BJ (cell line): Measurements from ENCODE around the gene BRD7. TPM values are rescaled to one million over a fixed set of nuclear protein-coding genes. Genes with fewer than 3 reads are reported as not detected.

Source experiments
- CTCF ChIA-PET: fragments of 350-600 bp; formaldehyde crosslinking; extraction: SDS; loops from one replicate; lab custom pipeline; 2021; ENCODE audit warnings: antibody characterized with exemption, inconsistent platforms; lab: Yijun Ruan, JAX
- POLR2A ChIA-PET: fragments of 300-600 bp; sonication (Branson Sonifier 250); formaldehyde crosslinking; extraction: SDS; loops from one replicate; lab custom pipeline; 2021; ENCODE audit warnings: antibody characterized with exemption; lab: Charles Lee
- DNase-seq: peaks from one replicate; pipeline ENCODE4 v3.0.0-alpha.2; 2011; ENCODE audit warnings: low read depth
- H3K27me3 ChIP-seq: 2 replicates; pipeline ENCODE4 v1.6.0; 2011; ENCODE audit warnings: low read length; ENCODE audit not compliant: control insufficient read depth, insufficient read depth
- H3K36me3 ChIP-seq: 2 replicates; pipeline ENCODE4 v1.5.1; 2011; ENCODE audit warnings: low read length; ENCODE audit not compliant: control insufficient read depth, insufficient read depth
- H3K4me3 ChIP-seq: 2 replicates; pipeline ENCODE4 v1.5.1; 2011; ENCODE audit warnings: low read depth, mild to moderate bottlenecking, control low read depth, low read length
- polyA plus RNA-seq: library from polyadenylated mRNA; depleted of rRNA; stranded (reverse); fragments of >200 nt; gene quantifications from 2 replicates; pipeline ENCODE4 v1.2.3, GENCODE V29; 2011
- TF ChIP-seq, protein P1 (sequence below): IDR thresholded peaks from 2 replicates; pipeline ENCODE4 v1.5.1; 2011; ENCODE audit warnings: low read depth, mild to moderate bottlenecking, control low read depth, inconsistent platforms, low read length, moderate library complexity; ENCODE audit not compliant: insufficient read depth

Gene BRD7
- polyA plus RNA-seq, 1 experiment, result 30.3 TPM

- CTCF ChIA-PET, result no interaction called here
- POLR2A ChIA-PET, result no interaction called here
- no peak for DNase-seq
Measured at GRCh38 chr16:50293994-50294855, 74.6 kb downstream of the BRD7 start.

GRCh38 chr16:50293041-50293783 is 75.6 kb downstream of the BRD7 start:
- peaks cover 6% of the 10 kb centered on the region for H3K36me3 ChIP-seq
- CTCF ChIA-PET, result no interaction called here

More at GRCh38 chr16:50293994-50294855, 74.6 kb downstream of the BRD7 start:
- Histone ChIP-seq H3K27me3 (no peaks in the 10 kb centered on the region), H3K36me3 (peaks cover 6% of the 10 kb centered on the region), H3K4me3 (no peak overlapping the region)
- TF ChIP-seq, protein P1, sequence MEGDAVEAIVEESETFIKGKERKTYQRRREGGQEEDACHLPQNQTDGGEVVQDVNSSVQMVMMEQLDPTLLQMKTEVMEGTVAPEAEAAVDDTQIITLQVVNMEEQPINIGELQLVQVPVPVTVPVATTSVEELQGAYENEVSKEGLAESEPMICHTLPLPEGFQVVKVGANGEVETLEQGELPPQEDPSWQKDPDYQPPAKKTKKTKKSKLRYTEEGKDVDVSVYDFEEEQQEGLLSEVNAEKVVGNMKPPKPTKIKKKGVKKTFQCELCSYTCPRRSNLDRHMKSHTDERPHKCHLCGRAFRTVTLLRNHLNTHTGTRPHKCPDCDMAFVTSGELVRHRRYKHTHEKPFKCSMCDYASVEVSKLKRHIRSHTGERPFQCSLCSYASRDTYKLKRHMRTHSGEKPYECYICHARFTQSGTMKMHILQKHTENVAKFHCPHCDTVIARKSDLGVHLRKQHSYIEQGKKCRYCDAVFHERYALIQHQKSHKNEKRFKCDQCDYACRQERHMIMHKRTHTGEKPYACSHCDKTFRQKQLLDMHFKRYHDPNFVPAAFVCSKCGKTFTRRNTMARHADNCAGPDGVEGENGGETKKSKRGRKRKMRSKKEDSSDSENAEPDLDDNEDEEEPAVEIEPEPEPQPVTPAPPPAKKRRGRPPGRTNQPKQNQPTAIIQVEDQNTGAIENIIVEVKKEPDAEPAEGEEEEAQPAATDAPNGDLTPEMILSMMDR, result no peak

GRCh38 chr16:50292566-50292948 is 76.2 kb downstream of the BRD7 start:
- POLR2A ChIA-PET, result no interaction called here
- no peaks in the 10 kb centered on the region for H3K27me3 ChIP-seq
- TF ChIP-seq, protein P1, result no peak

More at GRCh38 chr16:50293041-50293783, 75.6 kb downstream of the BRD7 start:
- TF ChIP-seq, protein P1, result no peak
- H3K27me3 ChIP-seq, result no peaks in the 10 kb centered on the region
- DNase-seq, result no peak
- no peak overlapping the region for H3K4me3 ChIP-seq
- POLR2A ChIA-PET, result no interaction called here

DNA sequence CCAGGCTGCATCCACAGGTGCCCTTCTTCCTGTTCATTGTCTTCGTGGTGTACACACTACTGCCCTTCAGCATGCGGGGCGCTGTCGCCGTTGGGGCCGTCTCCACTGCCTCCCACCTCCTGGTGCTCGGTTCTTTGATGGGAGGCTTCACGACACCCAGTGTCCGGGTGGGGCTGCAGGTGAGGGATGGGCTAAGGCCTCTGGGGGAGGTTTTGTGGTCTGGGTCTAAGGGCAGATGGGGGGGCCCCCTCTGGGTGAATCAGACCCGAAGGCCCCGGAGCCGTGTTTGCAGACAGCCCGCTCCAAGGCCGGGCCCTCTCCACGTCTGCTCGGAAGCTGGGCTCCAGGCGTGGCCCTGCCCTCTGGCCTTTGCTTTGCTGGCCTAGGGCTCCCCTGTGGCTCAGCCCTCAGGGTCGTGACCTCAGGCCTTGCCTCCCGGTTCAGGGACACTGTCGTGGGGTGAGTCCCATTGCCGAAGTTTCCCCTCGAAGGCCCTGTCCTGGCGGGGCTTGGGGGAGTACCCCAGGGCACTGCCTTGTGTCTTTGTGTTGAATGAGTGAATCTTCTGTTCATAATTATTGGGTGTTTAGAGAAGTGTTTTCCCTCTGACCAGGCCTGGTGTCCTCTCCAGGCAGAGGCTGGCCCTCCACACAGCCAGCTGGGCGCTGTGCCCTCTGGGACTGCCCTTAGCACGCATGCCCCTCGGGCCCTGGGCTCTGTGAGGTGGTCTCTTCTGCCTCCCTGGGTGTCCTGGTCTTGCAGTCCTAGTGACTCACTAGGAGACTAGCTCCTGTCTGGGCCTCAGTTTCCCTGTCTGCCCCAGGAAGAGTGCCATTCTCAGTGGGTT is 76.8 kb downstream of the BRD7 start:
- H3K27me3 ChIP-seq, result no peaks in the 10 kb centered on the region
- TF ChIP-seq, protein P1, result no peak
- POLR2A ChIA-PET, result no interaction called here
- no peak overlapping the region for H3K4me3 ChIP-seq
- CTCF ChIA-PET, result no interaction called here
- H3K36me3 ChIP-seq, result peaks cover 6% of the 10 kb centered on the region
- DNase-seq, result no peak

More at GRCh38 chr16:50292566-50292948, 76.2 kb downstream of the BRD7 start:
- H3K4me3 ChIP-seq, result no peak overlapping the region
- DNase-seq, result no peak
- CTCF ChIA-PET, result no interaction called here
- H3K36me3 ChIP-seq, result peaks cover 6% of the 10 kb centered on the region
